ENCODE measurements around the gene DGKQ. TPM values are rescaled to one million over a fixed set of nuclear protein-coding genes. Genes with fewer than 3 reads are reported as not detected.

The DGKQ gene
- total RNA-seq, 1 experiment from 2014 or later: 12.4 TPM

DNA sequence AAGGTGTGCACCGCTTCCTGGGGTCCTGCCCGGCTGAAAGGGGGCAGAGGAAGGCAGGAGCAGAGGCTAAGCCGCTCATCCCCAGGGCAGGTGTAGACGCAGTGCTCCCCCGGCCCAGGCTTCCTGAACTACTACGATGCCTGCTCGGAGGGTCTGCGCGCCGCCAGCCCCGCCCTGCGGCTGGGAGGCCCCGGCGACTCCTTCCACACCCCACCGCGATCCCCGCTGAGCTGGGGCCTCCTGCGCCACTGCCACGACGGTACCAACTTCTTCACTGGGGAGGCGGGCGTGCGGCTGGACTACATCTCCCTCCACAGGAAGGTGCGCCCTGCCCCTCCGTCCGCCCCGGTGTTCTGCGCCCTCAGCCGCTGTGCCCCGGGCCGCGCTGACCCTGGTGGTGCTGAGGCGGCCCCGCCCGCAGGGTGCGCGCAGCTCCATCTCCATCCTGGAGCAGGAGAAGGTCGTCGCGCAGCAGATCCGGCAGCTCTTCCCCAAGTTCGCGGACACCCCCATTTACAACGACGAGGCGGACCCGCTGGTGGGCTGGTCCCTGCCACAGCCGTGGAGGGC, 28.3 kb upstream of the DGKQ start:
- Histone ChIP-seq H3K79me2 (ENCODE audit: insufficient read depth, low read length) (no peaks in the 10 kb centered on the region), H4K20me1 (ENCODE audit: control insufficient read depth, insufficient read depth, insufficient read length) (no peaks in the 10 kb centered on the region), H2BK20ac (ENCODE audit: low read depth, low read length, poor library complexity, severe bottlenecking) (no peak overlapping the region), H3K27me3 (ENCODE audit: insufficient read depth, low read length) (peaks cover 38% of the 10 kb centered on the region; the same call in 1 of the 2 replicates), H3T11ph (ENCODE audit: low read length) (no peak overlapping the region), H3K23me2 (ENCODE audit: insufficient read length, low read depth, low read length, poor library complexity, severe bottlenecking) (peaks cover 11% of the 10 kb centered on the region), H3K4ac (ENCODE audit: low read depth, low read length) (no peak overlapping the region), H3K14ac (ENCODE audit: insufficient read depth, low read length) (no peak overlapping the region), H4K8ac (replicated peaks; ENCODE audit: insufficient read length, low read depth, low read length) (no peak overlapping the region), H2BK120ac (ENCODE audit: low read depth, low read length, poor library complexity, severe bottlenecking) (no peak overlapping the region), H3K56ac (ENCODE audit: insufficient read length, low read depth, low read length) (no peak overlapping the region), H2BK12ac (ENCODE audit: insufficient read length, low read depth, low read length) (no peak overlapping the region), H3K27ac (ENCODE audit: insufficient read length, low read depth, low read length) (no peak overlapping the region), H3K23ac (ENCODE audit: insufficient read length, low read depth, low read length) (no peak overlapping the region), H3K9me3 (ENCODE audit: control insufficient read depth, low read depth, low read length) (no peaks in the 10 kb centered on the region), H2AK5ac (ENCODE audit: insufficient read length, low read length) (no peak overlapping the region), H3K9ac (ENCODE audit: extremely low read depth, insufficient read length, low read length) (no peak overlapping the region), H4K5ac (ENCODE audit: insufficient read length, low read depth, low read length) (no peak overlapping the region), H3K79me1 (ENCODE audit: insufficient read depth, low read depth, low read length, poor library complexity, severe bottlenecking) (no peaks in the 10 kb centered on the region), H4K91ac (ENCODE audit: insufficient read length, low read depth, low read length) (no peak overlapping the region), H2BK5ac (ENCODE audit: insufficient read length, low read length) (no peak overlapping the region), H3K4me1 (ENCODE audit: insufficient read depth, low read length) (no peaks in the 10 kb centered on the region), H3K18ac (ENCODE audit: insufficient read length, low read depth, low read length) (no peak overlapping the region), H2BK15ac (ENCODE audit: low read depth, low read length) (no peak overlapping the region), H3K4me2 (ENCODE audit: insufficient read depth, insufficient read length, low read length) (peak overlapping the region; percentile 56), H2AFZ (ENCODE audit: low read length) (no peak overlapping the region)
- Mint-ChIP-seq H3K4me3 (0 out of 5 replicates have a peak overlapping the region, but pooled peaks of 1 of the 2 experiments have one; percentile 48), H3K27me3 (ENCODE audit: low read depth) (peaks cover 83% of the 10 kb centered on the region), H3K27ac (no peak overlapping the region), H3K4me1 (peaks cover 2 to 4% of the 10 kb centered on the region in 2 experiments; a peak in 2 of 4 replicates), H3K36me3 (ENCODE audit: insufficient read depth in 1 of 3, low read depth in 3 of 3) (no peaks in the 10 kb centered on the region), H3K9me3 (peaks cover 4 to 5% of the 10 kb centered on the region in 2 experiments; a peak in 4 of 5 replicates)
- no peak for TF ChIP-seq CTCF (conservative IDR thresholded peaks at IDR 0.05)
- no CpG with 5 or more reads among the region's 48 CpGs for WGBS (ENCODE audit: extremely low coverage, insufficient read length, low lambda C conversion rate)
- DNase-seq: no peak

Data from H9 (cell line).